Aorta (tissue), 5 donors: ENCODE results near the gene WNK4. TPM values are rescaled to one million over a fixed set of nuclear protein-coding genes. Genes with fewer than 3 reads are reported as not detected.
"Not testable (repeated sequence)": the region's sequence is repeated elsewhere in the genome, so short reads cannot be mapped to it uniquely, and the experiment has no call there.

Experiments used
- ATAC-seq: fragments of 200-7000 bp; cut with Tn5 transposase; one replicate; pipeline ENCODE4 v1.9.1; 2022; ENCODE audit warnings: moderate library complexity; ENCODE audit not compliant: low FRiP score
- DNase-seq, 2 donors: peaks; one replicate each; pipeline ENCODE4 v3.0.0-alpha.2; 2020
- H3K27ac ChIP-seq, 2 donors: one replicate each; pipeline ENCODE4 v1.5.1; 2013; ENCODE audit warnings: low read length in 2 of 2, mild to moderate bottlenecking in 2 of 2, moderate library complexity in 2 of 2, control low read depth in 1 of 2, inconsistent platforms in 1 of 2, low read depth in 1 of 2
- H3K27me3 ChIP-seq, 2 donors: one replicate each; pipeline ENCODE4 v1.6.1; 2013; ENCODE audit warnings: control low read depth in 1 of 2, low read length in 1 of 2, mild to moderate bottlenecking in 1 of 2, moderate library complexity in 1 of 2; ENCODE audit not compliant: insufficient read depth in 2 of 2, control insufficient read depth in 1 of 2
- H3K36me3 ChIP-seq, 2 donors: one replicate each; pipeline ENCODE4 v1.6.1; 2013; ENCODE audit warnings: control low read depth in 1 of 2, low read length in 1 of 2, mild to moderate bottlenecking in 1 of 2; ENCODE audit not compliant: insufficient read depth in 2 of 2, control insufficient read depth in 1 of 2
- H3K4me1 ChIP-seq, 2 donors: one replicate each; pipeline ENCODE4 v1.6.1; 2013; ENCODE audit warnings: low read length in 2 of 2, control low read depth in 1 of 2, mild to moderate bottlenecking in 1 of 2, moderate library complexity in 1 of 2; ENCODE audit not compliant: insufficient read depth in 2 of 2, control insufficient read depth in 1 of 2
- H3K4me3 ChIP-seq, 2 donors: one replicate each; pipeline ENCODE4 v1.5.1; 2013; ENCODE audit warnings: low read length in 2 of 2, control low read depth in 1 of 2, mild to moderate bottlenecking in 1 of 2
- H3K9me3 ChIP-seq: one replicate; pipeline ENCODE4 v1.6.1; 2013; ENCODE audit warnings: mild to moderate bottlenecking, low read length; ENCODE audit not compliant: control insufficient read depth
- WGBS, 2 donors: extraction: QIAGEN DNeasy Blood & Tissue Kit; methylation state at CpG; one replicate each; pipeline ENCODE4 v1.1.7; 2013; 5-methylcytosine and 5-hydroxymethylcytosine counted together
- intact Hi-C, 2 donors: fragments of 100-400 bp; cut with DNase I; formaldehyde crosslinking; loops; one replicate each; pipeline versions ENCODE4 v1.14.2 to v1.15.0; 2022
- polyA plus RNA-seq, 2 donors: library from polyadenylated mRNA; stranded (reverse); fragments of 200-250 nt; gene quantifications; one replicate each; pipeline ENCODE4 v1.2.3, GENCODE V29; 2013
- total RNA-seq, 2 donors: library from RNA; stranded (reverse); fragmentation: NEBNext Ultra II Directional; extraction: Animal tissue kit (Norgen Biotek cat#: 25700); gene quantifications; one replicate each; pipeline ENCODE4 v1.2.1, GENCODE V29; 2021
- donor health status: healthy with polysubstance abuse.
- donor health status: Bipolar disorder and iron deficiency.
- donor health status: DM: no; HTN: no; CAD: no.
- donor health status: DM: no; HTN: no; CAD: no.
- donor health status: DM: yes; HTN: yes; CAD: no.

WNK4 gene
- total and polyA plus RNA-seq, 4 donors: 0.19 to 1.1 (median 0.24) TPM; not detected in 1

DNA sequence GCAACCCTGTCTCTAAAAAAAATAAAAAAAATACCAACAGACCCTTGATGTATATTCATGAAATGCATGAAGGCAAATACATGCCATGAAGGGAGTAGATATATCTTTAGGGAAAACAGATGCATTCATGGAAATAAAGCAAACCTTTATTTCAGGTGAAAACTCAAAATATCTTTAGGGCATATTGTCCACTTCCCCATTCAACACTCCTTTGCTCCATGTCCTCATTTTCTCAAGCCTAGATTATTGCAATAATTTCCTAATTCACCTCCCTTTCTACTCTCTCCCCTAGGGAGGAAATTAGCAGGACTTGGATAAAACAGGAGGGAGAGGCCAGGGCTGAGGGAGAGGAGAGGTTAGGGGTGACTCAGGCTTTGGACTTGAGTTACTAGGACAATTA lies 12.9 kb upstream of the WNK4 start:
- no peaks in the 10 kb centered on the region for H3K27me3 ChIP-seq
- no peaks in the 10 kb centered on the region for H3K4me1 ChIP-seq
- no peaks in the 10 kb centered on the region for H3K9me3 ChIP-seq
- ATAC-seq (no peak), DNase-seq (no peak)
- no peak overlapping the region for H3K27ac ChIP-seq
- no peak overlapping the region for H3K4me3 ChIP-seq
- intact Hi-C loops: loop anchor here in 1 of 2 donors (10.0 kb wide), 1 partner anchor 183 kb away; no protein-coding TSS in a partner anchor
- H3K36me3 ChIP-seq: no peaks in the 10 kb centered on the region

DNA sequence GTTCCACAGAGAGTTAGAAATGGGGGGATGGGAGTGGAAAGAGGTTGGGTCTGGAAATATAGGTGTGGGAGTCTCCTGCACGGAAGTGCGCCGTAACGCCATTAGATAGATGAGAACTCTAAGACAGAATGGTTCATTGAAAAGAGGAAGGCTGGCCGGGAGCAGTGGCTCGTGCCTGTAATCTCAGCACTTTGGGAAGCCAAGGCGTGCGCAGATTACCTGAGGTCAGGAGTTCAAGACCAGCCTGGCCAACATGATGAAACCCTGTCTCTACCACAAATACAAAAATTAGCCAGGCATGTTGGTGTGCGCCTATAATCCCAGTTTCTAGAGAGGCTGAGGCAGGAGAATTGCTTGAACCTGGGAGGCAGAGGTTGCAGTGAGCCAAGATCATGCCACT lies 12.4 kb upstream of the WNK4 start:
- not testable (repeated sequence) for H3K4me1 ChIP-seq, H3K9me3 ChIP-seq, H3K27me3 ChIP-seq, DNase-seq, H3K4me3 ChIP-seq, H3K27ac ChIP-seq, ATAC-seq, H3K36me3 ChIP-seq
- intact Hi-C loops: loop anchor here in 1 of 2 donors (10.0 kb wide), 1 partner anchor 183 kb away; no protein-coding TSS in a partner anchor
- WGBS, 2 donors: 75 to 76% methylated on average over 9 of the region's 9 CpGs

DNA sequence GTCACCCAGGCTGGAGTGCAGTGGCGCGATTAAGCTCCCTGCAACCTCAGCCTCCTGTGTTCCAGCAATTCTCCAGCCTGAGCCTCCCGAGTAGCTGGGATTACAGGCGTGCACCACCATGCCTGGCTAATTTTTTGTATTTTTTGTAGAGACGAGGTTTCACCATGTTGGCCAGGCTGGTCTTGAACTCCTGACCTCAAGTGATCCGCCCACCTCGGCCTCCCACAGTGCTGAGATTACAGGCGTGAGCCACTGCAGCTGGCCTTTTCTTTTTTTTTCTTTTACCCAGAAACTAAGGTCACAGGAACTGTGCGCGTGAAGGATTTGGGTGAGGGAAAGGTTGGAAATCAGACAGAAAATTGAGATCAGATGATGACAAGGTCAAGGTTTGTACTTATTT lies 10.4 kb upstream of the WNK4 start:
- ATAC-seq, H3K4me1 ChIP-seq, H3K4me3 ChIP-seq, H3K36me3 ChIP-seq, H3K27me3 ChIP-seq, H3K9me3 ChIP-seq, H3K27ac ChIP-seq, DNase-seq: not testable (repeated sequence)
- WGBS, 2 donors: 70 to 72% methylated on average over 10 of the region's 10 CpGs
- intact Hi-C loops: loop anchor here in 1 of 2 donors (10.0 kb wide), 1 partner anchor 185 kb away; no protein-coding TSS in a partner anchor

DNA sequence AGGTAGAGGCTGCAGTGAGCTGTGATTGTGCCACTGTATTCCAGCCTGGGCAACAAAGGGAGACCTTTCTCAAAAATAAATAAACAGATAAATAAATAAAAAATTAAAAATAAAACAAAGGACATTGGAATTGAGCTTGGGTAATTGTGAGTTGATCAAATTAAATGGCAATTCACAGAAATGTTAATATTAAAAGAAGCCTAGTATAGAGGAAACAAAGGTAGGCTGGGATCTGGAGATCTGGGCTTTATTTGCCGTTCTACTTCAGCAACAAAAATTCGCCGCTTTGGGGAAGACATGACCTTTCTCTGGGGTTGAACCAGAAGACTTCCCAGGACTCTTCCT lies 7.5 kb upstream of the WNK4 start:
- no peaks in the 10 kb centered on the region for H3K27me3 ChIP-seq
- no peak for DNase-seq
- WGBS, 2 donors: 4% methylated on average over 3 of the region's 3 CpGs
- no peaks in the 10 kb centered on the region for H3K4me1 ChIP-seq
- intact Hi-C loops: no loop called here
- no peaks in the 10 kb centered on the region for H3K36me3 ChIP-seq
- no peak for ATAC-seq
- H3K9me3 ChIP-seq: no peaks in the 10 kb centered on the region
- H3K27ac ChIP-seq: no peak overlapping the region
- peak overlapping the region; percentile 30 to 70 for H3K4me3 ChIP-seq

DNA sequence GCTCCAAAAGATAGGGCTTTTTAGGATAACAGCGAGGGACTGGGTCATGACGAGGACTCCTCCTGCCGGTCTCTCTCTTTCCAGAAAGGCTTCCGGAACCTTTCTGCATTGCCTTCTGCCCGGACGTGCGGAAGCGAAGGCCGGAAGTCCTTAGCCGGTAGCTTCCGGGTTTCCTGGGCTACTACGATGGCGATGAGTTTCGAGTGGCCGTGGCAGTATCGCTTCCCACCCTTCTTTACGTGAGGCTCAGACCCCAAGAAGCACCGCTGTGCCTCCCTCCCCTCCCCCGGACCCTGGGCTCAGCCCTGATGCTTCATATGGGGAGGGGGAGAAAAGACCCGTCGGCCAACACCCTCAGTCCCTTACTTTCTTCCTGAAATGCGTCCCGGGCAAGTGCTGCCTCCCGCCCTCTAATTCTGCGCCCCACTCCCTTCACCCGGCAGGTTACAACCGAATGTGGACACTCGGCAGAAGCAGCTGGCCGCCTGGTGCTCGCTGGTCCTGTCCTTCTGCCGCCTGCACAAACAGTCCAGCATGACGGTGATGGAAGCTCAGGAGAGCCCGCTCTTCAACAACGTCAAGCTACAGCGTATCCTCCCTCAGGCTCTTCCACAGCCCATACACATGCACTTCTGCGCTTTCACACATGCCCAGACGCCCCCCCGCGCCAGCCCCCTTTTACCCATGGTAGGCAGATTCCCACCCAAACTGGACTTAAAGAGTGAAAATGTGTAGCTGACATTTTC lies 6.9 kb upstream of the WNK4 start, which contains the start of gene VPS25:
Gene VPS25, plus strand, starts transcription at position 160 of the 746 bp plus-strand sequence. Its CDS starts 27 bp downstream, at position 187.
- H3K27ac ChIP-seq: peak within 1 kb of the TSS in 1 of 2 donors; percentile 61
- WGBS, 2 donors: 0 to 1% methylated on average over 39 of the region's 39 CpGs
- intact Hi-C loops: no loop called here
- ATAC-seq (peak; percentile 96), DNase-seq (peak; percentile 86 to 90)
- no peaks in the 10 kb centered on the region for H3K9me3 ChIP-seq
- H3K4me3 ChIP-seq: peak within 1 kb of the TSS; percentile 70 to 90
- H3K27me3 ChIP-seq: no peaks in the 10 kb centered on the region
- H3K36me3 ChIP-seq: no peaks in the 10 kb centered on the region
- H3K4me1 ChIP-seq: no peaks in the 10 kb centered on the region

DNA sequence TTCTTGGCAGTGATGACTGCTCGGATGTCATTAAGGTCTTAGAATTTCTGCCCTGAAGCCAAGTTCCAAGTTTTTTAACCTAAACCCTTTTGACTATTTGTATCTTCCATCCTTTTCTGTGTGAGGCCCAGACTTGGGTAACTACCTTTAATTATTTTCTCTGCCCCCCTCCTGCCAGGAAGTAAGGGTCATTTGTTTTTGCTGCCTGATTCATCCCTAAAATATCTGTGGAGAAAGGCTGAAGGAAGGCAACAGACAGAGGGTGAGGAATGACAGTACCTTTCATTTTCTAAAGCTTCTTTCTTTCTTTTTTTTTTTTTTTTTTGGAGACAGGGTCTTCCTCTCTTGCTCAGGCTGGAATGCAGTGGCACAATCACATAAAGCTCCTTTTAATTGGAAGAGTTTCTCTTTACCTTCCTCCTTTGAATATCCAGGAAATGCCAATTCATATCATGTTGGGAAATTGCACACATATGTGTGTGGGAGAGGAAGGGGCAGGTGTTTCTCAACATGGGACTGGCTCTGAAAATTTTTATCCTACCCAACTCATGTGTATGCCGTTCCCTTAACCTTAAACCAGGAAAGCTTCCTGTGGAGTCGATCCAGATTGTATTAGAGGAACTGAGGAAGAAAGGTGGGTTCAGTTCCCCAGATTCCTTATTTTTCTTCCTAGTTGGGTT lies 6.2 kb upstream of the WNK4 start:
- Histone ChIP-seq H3K4me3 (peak overlapping the region in 1 of 2 donors; percentile 70), H3K27ac (no peak overlapping the region), H3K9me3 (no peaks in the 10 kb centered on the region), H3K36me3 (peaks cover 0 to under 1% of the 10 kb centered on the region in 2 donors), H3K27me3 (no peaks in the 10 kb centered on the region), H3K4me1 (no peaks in the 10 kb centered on the region)
- WGBS, 2 donors: 66 to 70% methylated on average over 3 of the region's 3 CpGs
- intact Hi-C loops: no loop called here
- ATAC-seq (no peak), DNase-seq (no peak)

DNA sequence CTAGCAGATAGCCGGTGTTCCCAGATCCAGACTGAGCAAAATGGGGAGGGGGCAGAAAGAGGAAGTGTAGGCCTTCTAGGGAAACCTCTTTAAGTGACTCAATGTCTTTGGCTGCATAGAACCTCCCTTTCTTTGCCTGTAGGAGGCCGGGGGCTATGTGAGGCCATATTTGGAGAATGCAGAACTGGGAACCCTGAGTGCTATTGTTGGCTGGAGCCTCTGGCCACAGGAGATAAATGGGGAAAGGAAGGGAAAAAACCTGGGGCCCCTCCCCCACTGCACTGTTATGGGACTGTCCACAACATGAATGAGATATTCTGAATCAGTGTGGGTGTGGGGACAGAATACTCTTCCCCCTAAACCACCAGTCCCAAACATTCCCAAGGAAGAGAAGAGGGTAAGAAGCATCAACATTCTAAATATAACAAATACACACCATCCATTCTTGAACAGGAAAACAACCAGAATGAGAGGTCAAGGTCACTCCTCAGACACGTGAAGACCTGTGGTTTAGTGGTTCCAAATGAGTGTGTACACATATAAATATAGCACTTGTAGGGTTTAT lies 4.8 kb upstream of the WNK4 start:
- H3K36me3 ChIP-seq: peaks cover 0 to 2% of the 10 kb centered on the region in 2 donors
- no peak overlapping the region for H3K27ac ChIP-seq
- DNase-seq (no peak), ATAC-seq (no peak)
- H3K9me3 ChIP-seq: no peaks in the 10 kb centered on the region
- intact Hi-C loops: no loop called here
- no peaks in the 10 kb centered on the region for H3K4me1 ChIP-seq
- 38 to 40% methylated on average over 3 of the region's 3 CpGs for WGBS, 2 donors
- no peak overlapping the region for H3K4me3 ChIP-seq
- no peaks in the 10 kb centered on the region for H3K27me3 ChIP-seq

DNA sequence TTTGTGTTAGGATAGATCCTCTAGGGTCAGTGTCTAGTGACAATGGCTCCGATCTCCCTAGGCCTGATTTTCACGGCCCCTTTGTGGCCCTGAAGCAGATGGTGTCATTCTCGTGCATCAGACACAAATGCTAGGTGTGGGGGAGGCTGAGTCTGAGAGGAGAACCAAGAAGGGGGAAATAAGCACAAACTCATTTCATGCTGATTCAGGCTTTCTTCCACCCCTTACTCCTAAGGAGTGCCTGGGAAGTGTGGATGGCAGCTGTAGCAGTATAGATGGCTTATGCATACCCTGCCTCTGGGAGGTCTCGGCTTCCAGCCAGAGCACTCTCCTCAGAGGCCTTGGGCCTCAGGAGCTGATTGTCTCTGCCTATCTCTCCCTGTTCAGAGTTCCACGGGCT lies 1.8 kb upstream of the WNK4 start:
- Histone ChIP-seq H3K27ac (no peak overlapping the region), H3K4me1 (no peaks in the 10 kb centered on the region), H3K27me3 (no peaks in the 10 kb centered on the region), H3K36me3 (peaks cover 0 to 2% of the 10 kb centered on the region in 2 donors), H3K9me3 (no peaks in the 10 kb centered on the region), H3K4me3 (no peak overlapping the region)
- peak in 1 of 2 donors; percentile 46 for DNase-seq
- intact Hi-C loops: no loop called here
- ATAC-seq: no peak
- 85 to 92% methylated on average over 5 of the region's 5 CpGs for WGBS, 2 donors
